A172 (cell line): ENCODE results near the gene DPF3. TPM values are rescaled to one million over a fixed set of nuclear protein-coding genes. Genes with fewer than 3 reads are reported as not detected.

ENCODE experiments used
- DNase-seq: peaks from one replicate; pipeline ENCODE4 v3.0.0-alpha.2; 2015; ENCODE audit warnings: low spot score
- total RNA-seq: library from RNA; depleted of rRNA; stranded (reverse); fragments of >200 nt; shearing (Covaris generic); gene quantifications from 2 replicates; pipeline ENCODE4 v1.2.3, GENCODE V29; 2014

Gene DPF3
- total RNA-seq, 1 experiment from 2014 or later, result 3.2 TPM

- no peak for DNase-seq
Measured at GRCh38 chr14:72715850-72716228, 178.1 kb downstream of the DPF3 start.

- no peak for DNase-seq
Measured at GRCh38 chr14:72715215-72715849, 178.6 kb downstream of the DPF3 start.

GRCh38 chr14:72714871-72715214, 179.1 kb downstream of the DPF3 start:
- DNase-seq, result no peak

- DNase-seq, result no peak
Measured at GRCh38 chr14:72714094-72714493, 179.8 kb downstream of the DPF3 start.

- no peak for DNase-seq
Measured at GRCh38 chr14:72711936-72712335, 182.0 kb downstream of the DPF3 start.

GRCh38 chr14:72709916-72710611, 183.8 kb downstream of the DPF3 start:
- no peak for DNase-seq

GRCh38 chr14:72708708-72709475, 185.0 kb downstream of the DPF3 start:
- peak; percentile 56 for DNase-seq

GRCh38 chr14:72708222-72708621, 185.7 kb downstream of the DPF3 start:
- no peak for DNase-seq

- DNase-seq, result no peak
Measured at GRCh38 chr14:72706485-72706884, 187.4 kb downstream of the DPF3 start.

GRCh38 chr14:72704502-72704901, 189.4 kb downstream of the DPF3 start:
- no peak for DNase-seq

GRCh38 chr14:72701605-72702004, 192.3 kb downstream of the DPF3 start:
- no peak for DNase-seq

GRCh38 chr14:72701237-72701565, 192.7 kb downstream of the DPF3 start:
- no peak for DNase-seq

- DNase-seq, result no peak
Measured at GRCh38 chr14:72700338-72701236, 193.3 kb downstream of the DPF3 start.

- DNase-seq, result peak; percentile 32
Measured at GRCh38 chr14:72699852-72700257, 194.0 kb downstream of the DPF3 start.

- no peak for DNase-seq
Measured at GRCh38 chr14:72699443-72699842, 194.5 kb downstream of the DPF3 start.

- DNase-seq, result no peak
Measured at GRCh38 chr14:72692696-72693095, 201.2 kb downstream of the DPF3 start.

- no peak for DNase-seq
Measured at GRCh38 chr14:72690324-72690723, 203.6 kb downstream of the DPF3 start.

- no peak for DNase-seq
Measured at GRCh38 chr14:72688990-72689671, 204.8 kb downstream of the DPF3 start.

- DNase-seq, result no peak
Measured at GRCh38 chr14:72686832-72687231, 207.1 kb downstream of the DPF3 start.

- DNase-seq, result peak; percentile 34
Measured at GRCh38 chr14:72686101-72686500, 207.8 kb downstream of the DPF3 start.

- no peak for DNase-seq
Measured at GRCh38 chr14:72685456-72685855, 208.4 kb downstream of the DPF3 start.
